ENCODE measurements around the gene SV2C.

GRCh38 chr5:76326577-76327302 is 243.6 kb downstream of the SV2C start:
- TF ChIP-seq CTCF (IDR thresholded peaks at IDR 0.05) (no peak), EZH2phosphoT487 (IDR thresholded peaks at IDR 0.05) (peak; percentile 29)
